Body of pancreas (tissue), 4 donors: Measurements from ENCODE around the gene RRAGA. TPM values are rescaled to one million over a fixed set of nuclear protein-coding genes. Genes with fewer than 3 reads are reported as not detected.

Experiments
- ATAC-seq: fragments of 150-250 bp; one replicate; pipeline ENCODE4 v1.9.1; 2016
- DNase-seq, 4 donors: peaks; one replicate each; pipeline ENCODE4 v3.0.0-alpha.2; 2019
- H3K27ac ChIP-seq, 4 donors: fragments of 200-600 bp; sonication (generic); 1 replicate in 3 of 4; 2 replicates in 1 of 4; pipeline versions ENCODE4 v1.5.1 to v1.6.1; 2016 to 2019; ENCODE audit warnings: mild to moderate bottlenecking in 1 of 4, mixed read lengths in 1 of 4, moderate library complexity in 1 of 4
- H3K27me3 ChIP-seq, 2 donors: fragments of 200-600 bp; sonication (generic); one replicate each; pipeline ENCODE4 v1.6.0; 2016; ENCODE audit warnings: mild to moderate bottlenecking in 1 of 2
- H3K36me3 ChIP-seq, 2 donors: fragments of 200-600 bp; sonication (generic); replicated peaks in 1 of 2; 2 replicates each; pipeline ENCODE4 v1.5.1; 2016; ENCODE audit warnings: low read depth in 2 of 2; ENCODE audit not compliant: insufficient read depth in 1 of 2
- H3K4me1 ChIP-seq: fragments of 200-600 bp; sonication (generic); one replicate; pipeline ENCODE4 v1.6.0; 2016
- H3K4me3 ChIP-seq, 2 donors: fragments of 200-600 bp; sonication (generic); 1 replicate in 1 of 2; 2 replicates in 1 of 2; pipeline ENCODE4 v1.5.1; 2016 to 2019
- H3K9me3 ChIP-seq, 3 donors: fragments of 200-600 bp; sonication (generic); 1 replicate in 2 of 3; 2 replicates in 1 of 3; pipeline ENCODE4 v1.5.1; 2016
- POLR2A ChIP-seq, 3 donors: fragments of 450-650 bp; IDR thresholded peaks; one replicate each; pipeline ENCODE4 v1.6.1; 2016; ENCODE audit warnings: antibody characterized with exemption in 3 of 3, mild to moderate bottlenecking in 2 of 3
- WGBS, 2 donors: methylation state at CpG; one replicate each; pipeline ENCODE4 v1.1.5; 2017; 5-methylcytosine and 5-hydroxymethylcytosine counted together
- intact Hi-C: fragments of 100-400 bp; cut with DNase I; formaldehyde crosslinking; loops from one replicate; pipeline ENCODE4 v1.15.1; 2023
- total RNA-seq, 2 donors: library from RNA; depleted of rRNA; stranded (reverse); fragments of >200 nt; gene quantifications; one replicate each; pipeline ENCODE4 v1.1.0, GENCODE V29; 2016
- TF ChIP-seq, protein P1 (sequence below), 7 experiments: fragments of 450-650 bp in 4 of 7; fragments of 200-600 bp in 3 of 7; sonication (generic) in 3 of 7; IDR thresholded peaks; one replicate each; pipeline ENCODE4 v1.5.1; 2016 to 2019; ENCODE audit warnings: antibody characterized with exemption in 7 of 7

RRAGA gene
- total RNA-seq, 2 donors from 2014 or later: 16.6 to 30.0 TPM

DNA sequence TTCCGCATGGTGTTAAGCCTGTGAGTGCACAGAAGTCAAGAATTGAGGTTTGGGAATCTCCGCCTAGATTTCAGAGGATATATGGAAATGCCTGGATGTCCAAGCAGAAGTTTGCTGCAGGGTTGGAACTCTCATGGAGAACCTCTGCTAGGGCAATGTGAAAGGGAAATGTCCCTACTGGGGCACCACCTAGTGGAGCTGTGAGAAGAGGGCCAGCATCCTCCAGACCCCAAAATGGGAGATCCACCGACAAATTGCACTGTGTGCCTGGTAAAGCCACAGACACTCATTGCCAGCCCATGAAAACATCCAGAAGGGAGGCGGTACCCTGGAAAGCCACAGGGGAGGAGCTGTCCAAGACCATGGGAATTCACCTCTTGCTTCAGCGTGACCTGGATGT is 12.6 kb upstream of the RRAGA start:
- H3K27me3 ChIP-seq: no peaks in the 10 kb centered on the region
- ATAC-seq (no peak), DNase-seq (no peak)
- intact Hi-C loops: no loop called here
- no peak for TF ChIP-seq POLR2A (IDR thresholded peaks at IDR 0.05)
- TF ChIP-seq, protein P1, sequence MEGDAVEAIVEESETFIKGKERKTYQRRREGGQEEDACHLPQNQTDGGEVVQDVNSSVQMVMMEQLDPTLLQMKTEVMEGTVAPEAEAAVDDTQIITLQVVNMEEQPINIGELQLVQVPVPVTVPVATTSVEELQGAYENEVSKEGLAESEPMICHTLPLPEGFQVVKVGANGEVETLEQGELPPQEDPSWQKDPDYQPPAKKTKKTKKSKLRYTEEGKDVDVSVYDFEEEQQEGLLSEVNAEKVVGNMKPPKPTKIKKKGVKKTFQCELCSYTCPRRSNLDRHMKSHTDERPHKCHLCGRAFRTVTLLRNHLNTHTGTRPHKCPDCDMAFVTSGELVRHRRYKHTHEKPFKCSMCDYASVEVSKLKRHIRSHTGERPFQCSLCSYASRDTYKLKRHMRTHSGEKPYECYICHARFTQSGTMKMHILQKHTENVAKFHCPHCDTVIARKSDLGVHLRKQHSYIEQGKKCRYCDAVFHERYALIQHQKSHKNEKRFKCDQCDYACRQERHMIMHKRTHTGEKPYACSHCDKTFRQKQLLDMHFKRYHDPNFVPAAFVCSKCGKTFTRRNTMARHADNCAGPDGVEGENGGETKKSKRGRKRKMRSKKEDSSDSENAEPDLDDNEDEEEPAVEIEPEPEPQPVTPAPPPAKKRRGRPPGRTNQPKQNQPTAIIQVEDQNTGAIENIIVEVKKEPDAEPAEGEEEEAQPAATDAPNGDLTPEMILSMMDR (IDR thresholded peaks at IDR 0.05): no peak
- no peak overlapping the region for H3K27ac ChIP-seq
- H3K36me3 ChIP-seq: no peaks in the 10 kb centered on the region
- no peaks in the 10 kb centered on the region for H3K4me1 ChIP-seq
- WGBS, 2 donors: 98 to 100% methylated on average over 5 of the region's 5 CpGs
- H3K4me3 ChIP-seq: no peak overlapping the region
- no peaks in the 10 kb centered on the region for H3K9me3 ChIP-seq

DNA sequence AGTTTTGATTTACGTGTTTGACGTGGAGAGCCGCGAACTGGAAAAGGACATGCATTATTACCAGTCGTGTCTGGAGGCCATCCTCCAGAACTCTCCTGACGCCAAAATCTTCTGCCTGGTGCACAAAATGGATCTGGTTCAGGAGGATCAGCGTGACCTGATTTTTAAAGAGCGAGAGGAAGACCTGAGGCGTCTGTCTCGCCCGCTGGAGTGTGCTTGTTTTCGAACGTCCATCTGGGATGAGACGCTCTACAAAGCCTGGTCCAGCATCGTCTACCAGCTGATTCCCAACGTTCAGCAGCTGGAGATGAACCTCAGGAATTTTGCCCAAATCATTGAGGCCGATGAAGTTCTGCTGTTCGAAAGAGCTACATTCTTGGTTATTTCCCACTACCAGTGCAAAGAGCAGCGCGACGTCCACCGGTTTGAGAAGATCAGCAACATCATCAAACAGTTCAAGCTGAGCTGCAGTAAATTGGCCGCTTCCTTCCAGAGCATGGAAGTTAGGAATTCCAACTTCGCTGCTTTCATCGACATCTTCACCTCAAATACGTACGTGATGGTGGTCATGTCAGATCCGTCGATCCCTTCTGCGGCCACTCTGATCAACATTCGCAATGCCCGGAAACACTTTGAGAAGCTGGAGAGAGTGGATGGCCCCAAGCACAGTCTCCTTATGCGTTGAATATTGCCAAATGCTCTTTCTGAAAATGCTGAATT is 850 bp downstream of the RRAGA start:
- H3K27ac ChIP-seq: peak overlapping the region; percentile 71 to 96 (median 86)
- H3K36me3 ChIP-seq: no peaks in the 10 kb centered on the region
- intact Hi-C loops: no loop called here
- ATAC-seq (no peak), DNase-seq (peak in 1 of 4 donors; percentile 11)
- no peaks in the 10 kb centered on the region for H3K27me3 ChIP-seq
- H3K9me3 ChIP-seq: no peaks in the 10 kb centered on the region
- peaks cover 31% of the 10 kb centered on the region for H3K4me1 ChIP-seq
- TF ChIP-seq, protein P1 (IDR thresholded peaks at IDR 0.05): no peak
- TF ChIP-seq POLR2A (IDR thresholded peaks at IDR 0.05): no peak
- peak overlapping the region; percentile 68 to 98 for H3K4me3 ChIP-seq
- WGBS, 2 donors: 5 to 7% methylated on average over 25 to 33 of the region's 33 CpGs

DNA sequence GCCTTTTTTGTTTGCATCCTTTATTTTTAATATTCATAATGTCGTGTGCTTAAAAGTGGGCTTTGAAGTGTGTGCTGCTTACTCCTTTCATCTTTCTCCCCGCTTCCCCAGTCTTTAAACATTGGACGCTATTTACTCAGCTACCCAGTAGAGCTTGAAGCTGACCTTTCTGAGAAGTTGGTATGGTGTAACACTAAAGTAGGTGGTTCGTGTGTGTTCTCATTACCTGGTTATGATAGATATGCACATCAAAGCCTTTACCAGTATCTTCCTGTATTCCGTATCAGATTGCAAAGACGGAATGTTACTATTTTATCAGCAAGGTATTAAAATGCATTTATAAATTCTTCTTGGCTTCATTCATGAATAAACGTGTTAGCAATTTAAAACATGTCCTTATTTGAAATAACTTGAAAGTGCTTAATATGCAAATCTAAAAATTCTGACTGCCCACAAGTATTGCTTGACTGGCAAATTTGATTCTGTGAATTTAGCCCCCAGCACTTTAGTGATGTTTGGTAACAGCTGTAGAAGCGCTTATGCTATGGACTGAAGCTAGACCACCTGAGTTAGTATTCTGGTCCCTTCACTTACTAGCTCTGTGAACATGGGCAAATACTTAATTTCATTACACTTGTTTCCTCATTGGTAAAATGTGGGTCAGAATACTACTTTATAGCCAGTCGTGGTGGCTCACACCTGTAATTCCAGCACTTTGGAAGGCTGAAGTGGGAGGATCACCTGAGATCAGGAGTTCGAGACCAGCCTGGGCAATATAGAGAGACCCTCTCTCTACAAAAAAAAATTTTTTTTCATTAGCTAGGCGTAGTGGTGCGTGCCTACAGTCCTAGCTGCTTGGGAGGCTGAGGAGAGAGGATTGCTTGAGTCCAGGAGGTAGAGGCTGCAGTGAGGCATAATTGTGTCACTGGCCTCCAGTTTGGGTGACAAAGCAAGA is 1.7 kb downstream of the RRAGA start:
- intact Hi-C loops: no loop called here
- TF ChIP-seq, protein P1 (IDR thresholded peaks at IDR 0.05): no peak
- Histone ChIP-seq H3K9me3 (no peaks in the 10 kb centered on the region), H3K36me3 (no peaks in the 10 kb centered on the region), H3K27me3 (no peaks in the 10 kb centered on the region), H3K4me1 (peaks cover 31% of the 10 kb centered on the region), H3K4me3 (peak overlapping the region in 1 of 2 donors; percentile 98), H3K27ac (no peak overlapping the region)
- no peak for DNase-seq
- 53 to 56% methylated on average over 12 of the region's 12 CpGs for WGBS, 2 donors
- ATAC-seq: no peak

DNA sequence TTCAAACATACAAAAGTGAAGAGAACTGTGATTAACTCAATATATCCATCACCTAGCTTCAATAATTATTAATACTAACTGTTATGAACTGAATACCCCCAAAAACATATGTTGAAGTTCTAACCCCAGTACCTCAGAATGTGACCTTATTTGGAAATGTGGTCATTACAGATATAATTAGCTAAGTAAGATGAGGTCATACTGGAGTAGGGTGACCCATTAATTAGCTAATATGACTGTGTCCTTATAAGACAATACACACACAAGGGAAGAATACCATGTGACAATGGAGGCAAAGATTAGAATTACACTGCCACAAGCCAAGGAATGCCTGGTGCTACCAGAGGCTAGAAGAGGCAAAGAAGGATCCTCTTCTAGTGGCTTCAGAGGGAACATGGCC is 7.8 kb downstream of the RRAGA start:
- TF ChIP-seq, protein P1 (IDR thresholded peaks at IDR 0.05): no peak
- TF ChIP-seq POLR2A (IDR thresholded peaks at IDR 0.05): no peak
- H3K36me3 ChIP-seq: peaks cover 3 to 5% of the 10 kb centered on the region in 2 donors

More for the DNA sequence above, 7.8 kb downstream of the RRAGA start:
- ATAC-seq (no peak), DNase-seq (no peak)
- Histone ChIP-seq H3K9me3 (no peaks in the 10 kb centered on the region), H3K4me3 (no peak overlapping the region), H3K27me3 (no peaks in the 10 kb centered on the region), H3K27ac (no peak overlapping the region), H3K4me1 (peaks cover 5% of the 10 kb centered on the region)
- intact Hi-C loops: no loop called here
